ENCODE data around the gene CTSD. TPM values are rescaled to one million over a fixed set of nuclear protein-coding genes. Genes with fewer than 3 reads are reported as not detected.
A peak's percentile ranks its signal among the peaks of the same experiment; 100 is the strongest.

CTSD gene
- total and polyA plus RNA-seq, 2 of the 8 experiments (the other 6 are each of a cell fraction or from before 2014, with no cell fraction given): 169 to 173 TPM

DNA sequence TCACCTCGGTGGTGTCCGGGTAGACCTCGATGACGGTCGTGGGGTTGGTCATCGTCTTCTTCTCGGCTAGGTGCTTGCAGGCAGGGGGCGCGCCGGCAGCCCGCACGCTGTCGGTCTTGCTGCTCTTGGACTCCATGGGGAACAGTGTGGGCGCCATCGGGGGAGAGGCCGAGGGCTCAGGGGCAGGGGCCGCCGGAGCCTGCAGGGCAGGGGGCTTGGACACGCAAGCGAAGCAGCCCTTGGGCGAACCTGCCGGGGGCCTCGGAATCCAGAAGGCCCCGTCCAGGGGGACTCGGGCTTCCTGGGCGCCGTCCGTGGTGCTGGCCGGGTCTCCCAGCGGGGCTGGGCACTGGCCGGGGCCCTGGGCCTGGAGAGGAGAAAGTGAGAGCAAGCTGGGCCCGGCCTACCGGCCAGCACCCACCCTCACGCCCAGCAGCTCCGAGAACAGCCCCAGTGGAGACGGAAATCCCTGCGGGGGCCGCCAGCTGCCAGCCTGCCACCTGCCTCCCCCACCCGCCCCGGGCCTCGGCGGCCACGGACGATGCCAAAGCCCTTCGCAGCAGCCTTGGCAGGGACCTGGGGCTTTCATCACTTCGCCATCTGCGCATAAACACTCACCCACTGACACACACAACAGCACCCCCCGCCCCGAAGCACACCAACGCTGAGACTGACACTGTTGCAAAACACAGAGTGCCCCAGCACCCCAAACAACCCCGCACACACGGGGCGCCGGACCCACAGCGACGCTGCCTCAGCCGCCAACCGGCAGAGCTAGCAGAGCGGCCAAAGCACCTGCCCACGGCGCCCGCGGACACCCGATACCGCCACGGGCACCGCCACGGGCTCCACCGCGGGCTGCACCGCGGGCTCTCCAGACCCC, 15.7 kb downstream of the CTSD start:
- Histone ChIP-seq H3K18ac (ENCODE audit: extremely low read depth, low read length) (no peak overlapping the region), H2BK12ac (ENCODE audit: low read depth, low read length) (no peak overlapping the region), H4K5ac (ENCODE audit: insufficient read length, low read depth, low read length) (no peak overlapping the region), H2BK120ac (replicated peaks; ENCODE audit: low read depth, low read length) (no peak overlapping the region), H4K20me1 (replicated peaks in 1 of 2; ENCODE audit: control insufficient read depth in 1 of 2, insufficient read depth in 2 of 2, low read length in 2 of 2) (peaks cover 5 to 15% of the 10 kb centered on the region in 2 experiments), H3K4me3 (ENCODE audit: extremely low read depth in 1 of 4, insufficient read depth in 2 of 4, low read depth in 3 of 4, low read length in 4 of 4) (peak overlapping the region; percentile 33 to 65 (median 40); a peak in 4 of 8 replicates), H3K23me2 (ENCODE audit: low read depth, low read length) (peaks cover 15% of the 10 kb centered on the region), H2BK5ac (ENCODE audit: low read depth, low read length) (no peak overlapping the region), H3K9ac (replicated peaks in 1 of 4; ENCODE audit: extremely low read depth in 1 of 4, low read depth in 3 of 4, low read length in 3 of 4) (no peak overlapping the region), H3K4me1 (replicated peaks in 1 of 4; ENCODE audit: control insufficient read depth in 3 of 4, insufficient read depth in 4 of 4, low read length in 3 of 4) (peaks cover 0 to 12% (median 4%) of the 10 kb centered on the region in 4 experiments; a peak in 5 of 7 replicates), H4K91ac (replicated peaks; ENCODE audit: insufficient read length, low read length) (no peak overlapping the region), H3K9me3 (ENCODE audit: insufficient read depth in 2 of 2, low read depth in 1 of 2, low read length in 1 of 2) (peaks cover 0 to 5% of the 10 kb centered on the region in 2 experiments; a peak in 1 of 4 replicates), H2AK5ac (ENCODE audit: low read depth, low read length) (no peak overlapping the region), H3K79me1 (ENCODE audit: low read depth, low read length) (no peaks in the 10 kb centered on the region), H2BK15ac (ENCODE audit: low read length) (no peak overlapping the region), H2BK20ac (ENCODE audit: low read length) (no peak overlapping the region), H3K27ac (ENCODE audit: low read depth, low read length) (no peak overlapping the region), H4K8ac (ENCODE audit: extremely low read depth, insufficient read depth, low read length) (peak overlapping the region; percentile 42), H2AFZ (ENCODE audit: low read length) (no peak overlapping the region), H3K4ac (replicated peaks; ENCODE audit: insufficient read length, low read depth, low read length) (no peak overlapping the region), H3K79me2 (ENCODE audit: control insufficient read depth in 1 of 2, insufficient read depth in 2 of 2, low read length in 2 of 2) (no peaks in the 10 kb centered on the region), H3K56ac (replicated peaks; ENCODE audit: insufficient read length, low read depth, low read length) (no peak overlapping the region), H3K4me2 (ENCODE audit: insufficient read depth in 1 of 2, low read depth in 2 of 2, low read length in 2 of 2) (peak overlapping the region; percentile 58 to 84), H3K14ac (ENCODE audit: insufficient read length) (no peak overlapping the region), H3K23ac (ENCODE audit: insufficient read length) (no peak overlapping the region), H3K36me3 (ENCODE audit: control insufficient read depth in 2 of 4, insufficient read depth in 4 of 4, low read length in 3 of 4) (peaks cover 0 to 3% (median 0%) of the 10 kb centered on the region in 4 experiments; a peak in 2 of 8 replicates), H3K27me3 (replicated peaks in 1 of 4; ENCODE audit: control insufficient read depth in 3 of 4, extremely low read depth in 1 of 4, insufficient read depth in 3 of 4, low read length in 3 of 4) (peaks cover 12 to 32% (median 27%) of the 10 kb centered on the region in 4 experiments; a peak in 6 of 7 replicates)
- TF ChIP-seq ZNF274 (IDR thresholded peaks at IDR 0.05; ENCODE audit: borderline replicate concordance, extremely low read depth, low read length): no peak
- TF ChIP-seq EZH2 (IDR thresholded peaks at IDR 0.05; ENCODE audit: low read depth, low read length, severe bottlenecking): no peak
- no peak for TF ChIP-seq KDM4A (IDR thresholded peaks at IDR 0.05; ENCODE audit: low read depth, low read length, severe bottlenecking)
- FAIRE-seq (no peak), DNase-seq (ENCODE audit: low read depth in 1 of 2, low spot score in 2 of 2) (no peak)
- ChIA-PET POLR2A (ENCODE audit: partially characterized antibody) (interaction anchor here (1.0 to 1.9 kb wide), 5 partner anchors 9 to 53 kb away, joined by 3 to 8 read pairs (median 4); no protein-coding TSS in a partner anchor), CTCF (ENCODE audit: partially characterized antibody) (interaction anchor here (0.9 to 3.2 kb wide), 3 partner anchors 19 to 95 kb away, joined by 3 to 15 read pairs (median 3); no protein-coding TSS in a partner anchor)
- WGBS, 2 experiments (ENCODE audit: extremely low coverage in 1 of 2, insufficient coverage in 1 of 2, insufficient read length in 1 of 2, insufficient replicate concordance in 2 of 2, low coverage in 1 of 2, low lambda C conversion rate in 2 of 2, missing lambda C conversion rate in 1 of 2): 53% methylated on average over 54 of the region's 72 CpGs; no CpG with 5 or more reads in 1 of the 2 experiments
